ENCODE measurements around the gene KLHL26. TPM values are rescaled to one million over a fixed set of nuclear protein-coding genes. Genes with fewer than 3 reads are reported as not detected.

The KLHL26 gene
- total RNA-seq, 4 donors from 2014 or later = 3.8 to 22.2 (median 6.9) TPM

DNA sequence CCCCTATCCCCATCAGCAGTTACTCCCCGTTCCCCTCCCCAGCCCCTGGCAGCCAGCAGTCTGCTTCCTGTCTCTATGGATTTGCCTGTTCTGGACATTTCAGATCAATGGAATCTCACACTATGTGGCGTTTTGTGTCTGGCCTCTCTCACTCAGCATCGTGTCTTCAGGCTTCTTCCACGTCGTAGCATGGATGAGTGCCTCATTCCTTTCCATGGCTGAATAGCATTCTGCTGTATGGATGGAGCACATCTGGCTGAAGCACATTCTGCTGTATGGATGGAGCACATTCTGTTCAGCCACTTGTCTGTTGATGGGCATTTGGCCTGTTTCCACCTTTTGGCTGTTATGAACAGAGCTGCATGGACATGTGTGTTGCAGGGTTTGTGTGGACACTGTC is 76.2 kb downstream of the KLHL26 start:
- no peak overlapping the region for H3K27ac ChIP-seq
- TF ChIP-seq POLR2A (IDR thresholded peaks at IDR 0.05) = no peak
- TF ChIP-seq CTCF (IDR thresholded peaks at IDR 0.05) = no peak
- no peaks in the 10 kb centered on the region for H3K9me3 ChIP-seq
- peaks cover 0 to 11% of the 10 kb centered on the region in 2 donors for H3K4me1 ChIP-seq
- no peaks in the 10 kb centered on the region for H3K36me3 ChIP-seq
- intact Hi-C loops (cut with DNase I; ENCODE audit: low total_unique reads) = no loop called here
- no peak for DNase-seq
- H3K4me3 ChIP-seq = no peak overlapping the region
- no peaks in the 10 kb centered on the region for H3K27me3 ChIP-seq

DNA sequence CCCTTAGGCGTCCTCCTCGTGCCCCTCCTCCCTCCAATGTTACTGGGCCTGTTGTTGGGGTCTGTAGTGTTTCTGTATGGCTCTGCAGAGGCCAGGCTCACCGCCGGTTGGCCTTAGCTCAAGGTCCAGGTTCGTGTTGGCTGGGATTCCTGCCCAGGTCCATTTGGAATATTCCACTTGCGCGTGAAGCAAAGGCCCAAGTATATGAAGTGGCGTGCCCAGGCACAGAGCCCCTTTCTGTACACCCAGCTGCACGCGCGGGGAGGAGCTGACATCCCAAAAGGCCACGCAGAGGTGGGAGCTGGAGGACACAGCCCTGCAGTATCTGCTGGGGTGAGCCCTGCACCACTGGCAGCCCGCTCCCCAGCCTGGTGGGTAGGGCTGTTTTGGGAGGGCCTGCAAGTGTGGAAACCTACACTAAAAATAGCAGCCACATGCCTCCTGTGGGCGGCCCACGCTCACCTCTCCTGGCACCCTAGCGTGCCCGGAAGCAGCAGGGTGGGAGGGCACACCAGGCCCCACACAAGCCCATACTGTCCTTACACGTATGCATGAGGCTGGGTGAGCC is 76.8 kb downstream of the KLHL26 start:
- H3K27me3 ChIP-seq = no peaks in the 10 kb centered on the region
- no peak overlapping the region for H3K27ac ChIP-seq
- H3K4me1 ChIP-seq = peaks cover 0 to 11% of the 10 kb centered on the region in 2 donors
- H3K9me3 ChIP-seq = no peaks in the 10 kb centered on the region
- H3K4me3 ChIP-seq = no peak overlapping the region
- H3K36me3 ChIP-seq = no peaks in the 10 kb centered on the region
- TF ChIP-seq POLR2A (IDR thresholded peaks at IDR 0.05) (no peak), CTCF (IDR thresholded peaks at IDR 0.05) (no peak)
- intact Hi-C loops (cut with DNase I; ENCODE audit: low total_unique reads) = no loop called here
- no peak for DNase-seq

DNA sequence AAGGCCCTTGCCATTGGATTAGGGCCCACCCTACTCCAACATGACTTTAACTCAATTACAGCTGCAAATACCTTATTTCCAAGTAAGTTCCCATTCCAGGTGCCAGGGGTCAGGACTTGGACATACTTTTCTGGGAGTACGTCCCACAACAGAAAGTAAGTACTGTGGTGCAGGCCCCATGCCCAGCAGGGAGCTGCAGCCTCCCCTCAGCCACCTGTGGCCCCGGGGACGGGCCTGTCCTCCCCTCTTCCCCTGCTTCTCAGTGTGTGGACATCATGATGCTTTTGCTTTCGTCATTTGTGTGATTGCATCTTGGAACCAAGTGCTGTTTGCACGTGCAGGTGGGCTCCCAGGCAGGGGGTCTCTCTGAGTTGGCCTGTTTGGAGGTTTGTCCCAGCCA is 78.6 kb downstream of the KLHL26 start:
- Histone ChIP-seq H3K27ac (no peak overlapping the region), H3K27me3 (no peaks in the 10 kb centered on the region), H3K36me3 (no peaks in the 10 kb centered on the region), H3K4me1 (peaks cover 0 to 11% of the 10 kb centered on the region in 2 donors), H3K9me3 (no peaks in the 10 kb centered on the region), H3K4me3 (no peak overlapping the region)
- no peak for DNase-seq
- intact Hi-C loops (cut with DNase I; ENCODE audit: low total_unique reads) = no loop called here
- no peak for TF ChIP-seq POLR2A (IDR thresholded peaks at IDR 0.05)
- no peak for TF ChIP-seq CTCF (IDR thresholded peaks at IDR 0.05)

DNA sequence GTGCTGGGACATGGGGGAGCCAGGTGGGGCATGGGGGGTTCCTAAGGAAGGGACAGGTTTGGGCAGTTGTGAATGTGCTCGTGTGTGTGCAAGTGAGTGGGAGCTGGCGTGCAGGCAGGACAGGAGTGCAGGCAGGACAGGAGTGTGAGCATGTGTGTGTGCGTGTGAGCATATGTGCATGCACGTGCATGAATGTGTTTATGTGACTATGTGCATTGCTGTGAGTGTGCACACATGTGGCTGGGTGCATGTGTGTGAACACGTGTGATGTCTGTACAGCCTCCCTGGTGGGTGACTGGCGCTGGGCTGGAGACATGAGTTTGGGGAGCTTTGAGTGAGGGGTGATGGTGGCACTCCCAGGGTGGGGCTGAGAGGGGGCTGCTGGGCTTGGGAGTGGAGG is 80.0 kb downstream of the KLHL26 start:
- no peaks in the 10 kb centered on the region for H3K36me3 ChIP-seq
- H3K27me3 ChIP-seq = no peaks in the 10 kb centered on the region
- no peak overlapping the region for H3K27ac ChIP-seq
- no peak overlapping the region for H3K4me3 ChIP-seq
- H3K4me1 ChIP-seq = no peaks in the 10 kb centered on the region
- intact Hi-C loops (cut with DNase I; ENCODE audit: low total_unique reads) = no loop called here
- no peak for DNase-seq
- H3K9me3 ChIP-seq = no peaks in the 10 kb centered on the region
- no peak for TF ChIP-seq CTCF (IDR thresholded peaks at IDR 0.05)
- TF ChIP-seq POLR2A (IDR thresholded peaks at IDR 0.05) = no peak

DNA sequence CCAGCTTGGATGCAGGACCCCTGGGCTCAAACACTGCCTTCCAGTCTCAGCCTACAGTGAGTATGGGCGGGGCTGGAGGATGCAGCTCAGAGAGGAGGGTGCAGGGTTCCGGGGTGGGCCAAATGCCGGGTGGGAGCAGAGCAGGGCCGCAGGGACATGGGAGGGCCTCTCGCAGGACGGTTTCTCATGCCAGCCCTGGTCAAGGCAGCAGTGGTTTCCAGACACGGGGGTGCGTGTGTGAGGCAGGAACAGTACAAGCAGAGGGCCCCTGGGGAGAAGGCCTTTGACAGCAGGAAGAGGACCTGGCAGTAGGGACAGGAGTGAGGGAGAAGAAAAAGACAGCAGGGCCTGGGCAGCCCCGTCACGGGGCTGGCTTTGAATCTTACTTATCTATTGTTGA is 80.8 kb downstream of the KLHL26 start:
- no peak for DNase-seq
- TF ChIP-seq CTCF (IDR thresholded peaks at IDR 0.05) (no peak), POLR2A (IDR thresholded peaks at IDR 0.05) (no peak)
- no peaks in the 10 kb centered on the region for H3K4me1 ChIP-seq
- no peak overlapping the region for H3K27ac ChIP-seq
- no peaks in the 10 kb centered on the region for H3K9me3 ChIP-seq
- intact Hi-C loops (cut with DNase I; ENCODE audit: low total_unique reads) = no loop called here
- H3K4me3 ChIP-seq = no peak overlapping the region
- H3K36me3 ChIP-seq = no peaks in the 10 kb centered on the region
- H3K27me3 ChIP-seq = no peaks in the 10 kb centered on the region

Data from uterus (tissue), 4 donors.